GM19025 (cell line): ENCODE data around the gene ANTXR1.

ENCODE experiments used
- ATAC-seq: cut with Tn5 transposase; IDR thresholded peaks from one replicate; pipeline ENCODE4 v1.9.1; 2021; ENCODE audit warnings: mild to moderate bottlenecking, low read depth, moderate library complexity; ENCODE audit not compliant: unreplicated experiment

Gene ANTXR1

DNA sequence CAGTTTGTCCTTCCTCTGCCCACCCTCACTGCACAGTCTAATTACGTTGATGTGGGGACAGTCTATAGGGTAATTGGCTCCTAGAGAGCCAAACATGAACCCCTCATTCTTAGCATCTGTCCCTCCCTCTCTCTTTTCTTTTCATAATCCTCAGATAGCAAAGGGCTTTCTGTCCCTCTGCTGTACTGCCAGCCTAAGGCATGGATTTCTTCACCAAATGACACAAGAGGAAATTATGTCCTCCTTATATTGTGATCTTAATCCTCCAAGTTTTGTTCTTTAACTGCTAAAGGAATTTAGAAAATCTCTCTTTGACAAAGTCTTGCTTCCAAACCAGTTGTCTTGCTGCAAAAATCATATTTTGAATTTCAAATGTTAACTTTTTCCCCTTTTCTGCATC lies 18.5 kb downstream of the ANTXR1 start:
- no peak for ATAC-seq

DNA sequence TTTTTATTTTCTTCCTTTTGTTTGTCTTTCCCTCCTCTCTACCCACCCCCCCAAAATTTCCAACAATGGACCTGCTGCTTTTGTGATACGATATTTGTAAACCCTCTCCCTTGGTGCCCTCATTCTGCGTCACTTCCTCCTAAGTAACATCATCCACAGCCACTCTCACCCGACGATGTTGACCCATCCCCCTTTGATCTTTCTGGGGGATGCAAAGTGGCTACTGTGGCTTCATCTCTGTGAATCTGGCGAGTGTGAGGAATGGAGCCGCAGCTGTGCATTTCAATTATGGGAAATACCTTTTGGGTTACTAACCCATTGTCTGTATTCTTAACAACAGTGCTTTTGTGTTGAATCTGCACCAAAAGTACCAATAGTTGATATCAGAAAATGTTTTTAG lies 19.4 kb downstream of the ANTXR1 start:
- ATAC-seq, result no peak

DNA sequence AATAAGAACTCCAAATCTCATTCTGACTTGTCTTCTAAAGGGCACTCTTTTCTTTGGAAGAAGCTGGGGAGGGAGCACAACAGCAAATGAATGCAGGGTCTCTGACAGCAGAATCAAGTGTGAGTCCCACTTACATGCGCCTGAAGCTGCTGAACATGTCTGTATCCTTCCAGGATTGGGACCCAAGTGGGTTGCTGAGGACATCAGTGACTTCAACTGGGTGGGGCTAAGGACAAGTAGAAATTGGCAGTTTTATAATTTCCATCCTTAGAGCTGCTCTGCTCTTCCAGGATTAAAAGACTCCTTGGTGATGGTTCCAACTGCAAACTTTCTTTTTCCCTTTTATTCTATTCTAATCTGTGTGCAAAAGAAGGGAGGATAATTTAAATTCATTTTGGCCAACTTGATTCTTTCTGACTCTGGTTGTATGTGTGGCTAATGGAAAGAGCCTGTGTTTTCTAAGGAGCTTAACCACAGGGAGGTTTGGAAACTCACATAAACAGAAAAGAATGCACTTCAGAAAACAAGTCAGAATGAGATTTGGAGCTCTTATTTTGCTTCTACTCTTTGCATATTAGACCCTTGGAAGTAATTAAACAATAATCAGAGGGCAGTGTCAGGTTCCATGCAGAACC lies 20.6 kb downstream of the ANTXR1 start:
- ATAC-seq, result no peak

DNA sequence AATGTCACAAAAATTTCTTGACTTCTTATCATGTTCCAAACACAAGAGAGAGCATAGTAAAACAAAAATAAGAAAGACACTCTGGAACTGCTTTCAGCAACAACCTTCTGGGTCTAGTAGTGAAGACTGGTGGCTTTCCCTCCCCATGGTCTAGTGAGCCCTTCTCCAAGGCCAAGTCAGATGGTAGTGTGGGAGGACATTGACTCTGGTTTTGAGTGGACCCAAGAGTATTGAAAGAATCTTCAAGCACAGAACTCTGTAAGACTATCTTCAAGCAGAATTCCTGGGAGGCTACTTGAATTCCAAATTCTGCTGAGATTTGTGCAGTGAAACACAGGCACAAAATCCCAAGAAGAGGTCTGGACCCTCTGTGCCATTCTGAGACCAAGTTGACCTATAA lies 21.1 kb downstream of the ANTXR1 start:
- ATAC-seq, result no peak

DNA sequence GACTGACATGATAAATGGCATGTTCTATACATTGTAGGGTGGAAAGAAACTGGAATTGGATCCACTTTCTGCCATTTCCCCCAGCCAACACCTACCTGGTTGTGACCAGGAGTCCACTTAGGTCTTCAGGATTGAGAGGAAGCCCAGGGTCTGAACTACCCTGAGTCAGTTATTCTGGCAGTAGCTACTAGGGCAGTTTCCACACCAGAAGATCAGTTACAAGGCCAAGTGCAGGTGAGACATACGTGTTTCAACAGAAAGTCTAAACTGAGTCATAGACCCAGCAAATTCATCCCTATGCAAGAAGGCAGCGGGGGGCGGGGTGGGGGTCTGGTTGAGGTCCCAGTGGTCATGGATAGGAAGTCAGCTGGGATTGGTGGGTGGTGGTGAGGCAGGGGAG lies 21.9 kb downstream of the ANTXR1 start:
- ATAC-seq, result no peak

DNA sequence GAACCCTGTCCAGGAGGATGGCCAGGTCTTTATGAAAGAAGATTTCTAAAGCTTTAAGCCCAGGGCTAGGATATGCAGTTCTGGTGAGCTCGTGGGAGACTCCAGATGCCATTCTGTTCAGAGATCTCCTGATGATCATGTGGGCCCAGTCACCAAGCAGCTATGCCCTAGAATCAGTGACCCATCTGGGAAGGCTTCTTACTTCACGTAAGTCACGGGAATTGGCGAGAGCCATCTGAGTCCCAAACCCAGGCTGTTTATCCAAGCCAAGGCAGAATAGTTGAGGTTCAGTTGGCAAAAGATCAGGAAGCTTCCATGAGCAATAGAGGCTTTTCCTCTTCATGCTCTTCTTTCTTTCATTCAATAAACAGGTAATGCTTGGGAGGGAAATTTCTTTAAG lies 23.9 kb downstream of the ANTXR1 start:
- no peak for ATAC-seq

DNA sequence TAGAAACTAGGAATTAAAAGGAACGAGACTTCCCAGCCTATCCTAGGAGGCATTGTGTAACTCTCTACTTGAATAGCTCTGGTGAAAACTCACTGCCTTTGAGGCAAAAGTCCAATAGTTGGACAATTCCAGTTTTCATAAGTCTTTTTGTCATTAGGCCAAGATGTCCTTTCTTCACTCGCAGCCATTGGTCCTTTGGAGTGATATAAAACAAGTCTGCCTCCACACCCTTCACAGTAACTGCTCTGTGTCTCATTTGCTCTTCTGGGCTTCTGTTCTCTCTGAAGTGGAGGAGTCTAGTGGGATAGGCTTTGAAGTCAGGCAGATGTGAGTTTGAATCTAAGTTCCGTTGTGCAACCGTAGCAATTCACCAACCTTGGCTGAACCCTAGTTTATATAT lies 28.2 kb downstream of the ANTXR1 start:
- no peak for ATAC-seq

DNA sequence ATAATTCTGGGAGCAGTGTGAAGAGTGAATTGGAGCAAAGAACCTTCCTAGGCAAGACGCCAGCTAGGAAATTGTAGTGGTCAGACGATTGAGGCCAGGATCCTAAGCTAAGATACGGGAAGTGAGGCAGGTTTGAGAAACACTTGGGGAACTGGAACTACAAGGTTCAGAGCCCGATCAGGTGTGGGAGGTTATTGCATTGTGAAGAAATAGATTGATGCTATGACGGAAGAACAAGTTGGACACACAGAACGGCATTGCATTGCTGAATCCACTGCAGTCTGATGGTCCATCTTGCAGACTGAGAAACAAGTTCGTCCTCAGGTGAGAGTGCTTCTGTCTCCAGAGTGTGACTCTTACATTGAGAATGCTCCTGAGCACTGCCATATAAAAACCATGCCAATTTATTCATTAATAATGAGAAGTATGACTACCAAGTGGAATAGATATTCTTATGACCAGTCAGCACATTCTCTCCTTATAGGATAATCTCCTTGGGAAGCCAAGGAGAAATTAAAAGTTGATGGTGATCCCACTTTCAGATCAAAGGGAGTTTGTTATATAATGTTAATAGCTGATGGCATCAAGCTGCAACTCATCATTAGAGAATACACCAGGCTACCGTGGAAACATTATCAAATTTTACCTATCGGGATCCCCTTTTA lies 30.9 kb downstream of the ANTXR1 start:
- no peak for ATAC-seq

DNA sequence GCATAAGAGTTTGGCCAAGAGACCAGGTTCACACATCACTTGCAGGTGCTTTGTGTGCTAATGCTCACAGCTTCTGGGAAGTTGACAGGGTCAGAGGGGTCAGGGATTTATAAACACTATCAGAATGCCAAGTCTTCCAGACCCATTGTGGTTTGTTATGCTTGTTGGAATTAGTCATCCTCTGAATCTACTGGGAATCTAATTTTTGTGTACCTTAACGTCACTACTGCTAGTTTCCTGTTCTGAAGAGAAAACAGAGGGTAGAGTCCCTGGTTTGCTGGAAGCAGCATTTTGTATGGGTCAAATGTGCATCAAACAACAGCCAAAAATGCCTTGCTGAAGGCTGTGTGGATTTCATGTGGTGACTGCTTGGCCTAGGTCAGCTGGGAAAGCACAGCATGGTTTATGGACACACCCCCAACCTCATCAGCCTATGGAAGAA lies 33.3 kb downstream of the ANTXR1 start:
- no peak for ATAC-seq

DNA sequence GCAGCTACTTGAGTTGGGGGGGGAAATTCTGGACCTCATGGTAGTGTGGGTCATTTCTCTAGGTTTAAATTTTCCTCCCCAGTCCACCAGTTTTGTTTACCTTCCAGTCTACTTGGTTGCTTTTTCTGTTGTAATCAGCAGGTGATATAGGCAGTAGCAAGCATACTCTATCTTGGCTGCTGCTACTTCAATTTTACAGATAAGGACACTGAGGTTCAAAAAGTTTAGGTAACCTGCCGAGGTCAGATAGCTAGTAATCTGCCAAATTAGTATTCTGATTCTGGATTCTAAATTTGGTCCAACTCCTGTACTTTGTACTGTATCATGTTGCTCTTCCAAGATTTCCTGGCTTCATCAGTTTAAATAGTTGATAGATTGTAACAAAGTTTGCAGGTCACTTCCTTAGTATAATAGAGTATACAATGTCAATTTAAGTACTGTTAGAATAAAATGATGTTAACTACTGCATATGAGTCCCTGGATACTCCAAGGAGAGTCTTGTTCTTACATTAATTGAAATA lies 34.7 kb downstream of the ANTXR1 start:
- no peak for ATAC-seq

DNA sequence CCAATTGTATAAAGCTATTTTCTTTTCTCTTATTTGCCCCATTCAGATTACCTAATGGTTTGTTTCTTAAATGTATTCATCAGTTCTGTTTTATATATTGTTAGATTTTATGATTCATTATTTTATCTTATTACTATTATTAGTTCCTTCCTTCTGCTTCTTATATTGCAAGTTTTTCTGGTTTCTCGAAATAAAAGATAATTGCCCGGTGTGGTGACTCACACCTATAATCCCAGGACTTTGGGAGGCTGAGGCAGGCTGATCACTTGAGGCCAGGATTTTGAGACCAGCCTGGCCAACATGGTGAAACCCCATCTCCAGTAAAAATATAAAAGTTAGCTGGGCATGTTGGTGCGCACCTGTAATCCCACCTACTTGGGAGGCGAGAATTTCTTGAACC lies 37.8 kb downstream of the ANTXR1 start:
- ATAC-seq, result no peak

DNA sequence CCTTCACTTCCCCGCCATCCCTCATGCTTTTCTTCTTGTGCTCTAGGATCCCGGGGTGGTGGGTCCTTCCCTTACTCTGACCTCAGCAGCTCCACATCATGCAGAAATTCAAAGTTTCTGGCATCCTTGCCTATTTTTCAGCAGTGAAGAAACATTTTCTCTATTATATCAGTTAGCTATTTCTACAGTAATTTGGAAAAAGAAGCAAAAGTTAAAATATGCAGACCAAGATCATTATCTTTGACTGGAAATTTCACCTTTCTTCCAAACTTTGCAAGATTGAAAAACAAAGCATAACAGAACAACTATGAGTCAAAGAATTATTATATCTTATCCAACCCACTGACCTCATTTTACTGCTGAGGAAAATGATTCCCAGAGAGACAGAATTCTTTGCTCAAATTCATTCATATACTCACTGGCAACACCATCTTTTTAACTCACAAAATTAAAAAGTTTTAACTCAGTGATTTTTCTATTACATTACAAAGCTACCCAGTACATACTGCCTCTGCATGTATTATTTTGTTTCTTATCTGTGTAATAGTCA lies 40.5 kb downstream of the ANTXR1 start:
- no peak for ATAC-seq

DNA sequence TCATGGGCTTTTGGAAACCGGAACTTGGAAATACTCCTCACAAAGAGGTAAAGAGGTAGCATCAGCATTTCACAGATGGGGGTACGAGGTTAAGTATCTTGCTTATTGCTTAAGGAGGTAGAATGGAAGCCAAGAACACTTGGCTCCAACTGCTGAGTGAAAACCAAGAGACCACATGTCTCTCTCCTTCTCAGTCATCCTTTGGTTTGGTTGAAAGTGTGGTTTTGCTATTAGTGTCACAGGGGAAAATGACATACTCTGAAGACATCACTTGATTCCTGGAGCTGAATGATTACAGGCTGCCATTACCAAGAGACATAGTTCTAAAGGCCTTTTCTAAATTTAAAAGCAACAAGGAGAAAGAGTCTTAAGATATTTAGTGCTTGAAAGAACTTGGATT lies 41.5 kb downstream of the ANTXR1 start:
- ATAC-seq, result peak; percentile 93

DNA sequence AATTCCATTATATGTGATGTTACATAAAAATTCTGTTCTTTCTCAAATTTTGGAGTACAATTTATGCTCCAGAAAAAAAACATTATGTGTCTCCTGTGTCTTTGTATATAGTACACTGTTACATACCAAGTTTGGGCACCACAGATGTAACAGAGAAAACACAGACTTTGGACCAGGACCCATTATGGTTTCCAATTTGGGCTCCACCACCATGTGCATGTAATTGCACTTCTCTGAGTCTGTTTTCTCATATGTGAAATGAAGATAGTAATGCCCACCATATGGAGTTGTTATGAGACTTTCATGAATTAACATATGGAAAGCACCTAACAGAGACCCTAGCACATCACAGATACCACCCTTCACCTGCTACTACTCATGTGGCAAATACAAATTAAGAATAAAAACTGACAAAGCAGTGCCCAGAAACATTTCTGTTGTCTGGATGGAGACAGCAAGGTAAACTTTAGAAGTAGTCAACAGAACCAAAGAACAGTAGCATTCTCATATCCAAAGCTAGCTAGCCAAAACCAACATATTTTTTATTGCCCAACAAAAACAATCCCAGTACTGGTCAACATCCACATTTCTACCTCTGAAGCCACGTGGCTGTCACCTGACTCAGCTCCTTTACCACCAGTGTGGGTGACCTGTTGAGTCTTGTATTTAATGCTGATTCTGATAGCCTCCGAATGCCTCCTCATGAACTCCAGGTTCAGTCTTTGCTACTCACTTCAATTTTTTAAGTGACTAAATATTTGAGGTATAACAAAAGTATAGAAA lies 42.9 kb downstream of the ANTXR1 start:
- ATAC-seq, result no peak

DNA sequence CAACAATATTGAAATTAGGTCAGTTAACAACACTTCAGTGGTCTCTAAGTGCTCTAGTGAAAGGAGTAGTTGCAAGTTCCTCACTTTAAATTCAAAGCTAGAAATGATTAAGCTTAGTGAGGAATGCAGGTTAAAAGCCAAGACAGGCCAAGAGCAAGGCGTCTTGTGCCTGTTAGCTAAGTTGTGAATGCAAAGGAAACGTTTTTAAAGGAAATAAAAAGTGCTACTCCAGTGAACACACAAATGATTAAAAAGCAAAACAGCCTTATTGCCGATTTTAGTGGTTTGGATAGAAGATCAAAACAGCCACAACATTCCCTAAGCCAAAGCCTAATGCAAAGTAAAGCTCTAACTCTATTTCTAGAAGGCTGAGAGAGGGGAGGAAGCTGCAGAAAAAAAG lies 44.7 kb downstream of the ANTXR1 start:
- ATAC-seq, result no peak

DNA sequence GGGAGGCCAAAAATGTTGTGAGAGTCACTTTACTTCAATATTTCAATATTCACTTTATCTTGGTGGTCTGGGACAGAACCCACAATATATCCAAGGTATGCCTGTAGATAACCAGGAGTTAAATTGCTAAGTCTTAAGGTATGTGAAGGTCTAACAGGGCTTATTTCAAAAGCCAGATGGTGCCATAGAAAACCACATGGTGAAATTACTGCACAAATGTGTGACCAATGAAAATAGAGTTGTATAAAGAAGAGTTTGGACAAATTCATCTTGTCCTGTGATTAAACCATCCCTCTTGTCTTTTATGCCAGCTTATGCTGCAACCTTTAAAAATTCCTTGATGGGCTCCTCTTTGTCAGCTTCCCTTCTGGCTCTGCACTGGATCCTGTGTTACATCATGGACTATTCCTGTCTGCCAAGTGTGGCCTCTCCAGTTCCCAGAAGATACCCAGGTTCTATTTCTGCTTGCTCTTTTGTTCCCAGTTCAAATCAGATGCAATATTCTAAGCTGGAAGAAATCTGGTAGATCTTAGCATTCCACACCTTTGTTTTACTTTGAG lies 46.8 kb downstream of the ANTXR1 start:
- no peak for ATAC-seq

DNA sequence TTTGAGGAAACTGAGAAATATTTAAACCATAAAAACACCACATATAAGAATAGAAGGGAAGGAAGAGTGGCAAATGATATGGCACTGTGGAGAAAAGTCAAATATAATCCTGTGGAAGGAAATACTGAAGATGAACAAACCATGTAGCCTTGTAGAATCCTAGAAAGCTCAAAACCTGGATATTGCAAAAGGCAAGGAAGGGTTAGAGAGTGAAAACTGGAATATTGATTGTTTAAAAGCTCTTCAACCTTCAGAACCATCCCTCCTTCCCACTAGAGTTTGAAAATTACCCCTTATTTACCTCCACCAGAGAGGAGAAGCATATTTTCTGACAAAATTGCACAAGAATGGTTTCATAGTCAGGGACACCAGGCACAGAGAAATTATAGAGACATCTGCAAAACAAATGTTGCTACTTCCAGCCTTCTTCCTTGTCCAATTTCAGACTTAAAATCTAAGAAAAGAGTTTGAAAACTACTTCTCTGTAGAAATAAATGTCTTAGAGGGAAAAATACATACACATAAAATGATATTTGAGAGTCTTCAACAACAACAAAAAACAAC lies 48.0 kb downstream of the ANTXR1 start:
- no peak for ATAC-seq

DNA sequence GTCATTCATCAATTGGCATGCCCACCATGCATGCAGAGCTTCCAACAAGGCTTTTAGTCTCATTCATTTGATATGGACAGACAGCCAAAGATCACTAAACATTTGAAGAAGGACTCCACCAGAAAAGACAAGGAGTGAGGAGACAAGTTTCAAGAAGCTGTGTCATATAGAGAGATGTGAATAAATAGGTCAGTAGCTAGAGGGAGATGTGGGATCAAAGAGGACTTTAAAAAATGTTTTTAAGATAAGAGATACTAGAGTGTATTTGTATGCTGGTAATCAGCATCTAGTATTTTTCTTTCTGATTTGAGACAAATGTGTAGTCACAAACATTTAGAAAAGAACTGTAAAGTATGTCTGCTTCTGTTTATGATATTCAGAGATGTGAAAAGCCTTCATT lies 48.5 kb downstream of the ANTXR1 start:
- ATAC-seq, result no peak

DNA sequence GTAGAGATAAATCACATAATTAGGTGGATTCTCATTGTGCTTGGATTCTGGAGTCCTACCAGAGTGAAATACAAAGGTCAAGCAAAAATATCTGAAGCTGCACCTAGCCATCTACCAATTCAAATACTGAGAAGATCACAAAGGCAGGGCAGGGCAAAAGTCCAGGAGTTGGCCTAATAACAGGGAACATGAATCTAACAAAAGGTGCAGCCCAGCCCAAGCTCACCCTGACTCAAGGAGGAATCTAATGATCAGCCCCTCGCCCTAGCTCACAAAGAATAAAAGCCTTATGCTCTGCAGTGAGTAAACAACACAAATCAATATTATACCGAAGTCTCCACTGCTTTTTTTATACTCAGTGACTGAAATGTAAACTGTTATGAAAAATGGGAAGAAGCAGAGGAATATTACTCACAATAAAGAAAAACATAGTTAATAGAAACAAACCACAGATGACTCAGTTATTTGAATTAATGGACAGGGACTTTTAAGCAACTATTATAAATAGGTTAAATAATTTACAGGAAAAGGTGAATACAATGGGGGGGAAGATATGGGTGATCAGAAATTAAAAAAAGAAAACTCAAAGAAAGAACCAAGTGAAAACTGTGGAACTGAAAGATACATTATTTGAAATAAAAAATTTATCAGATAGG lies 49.5 kb downstream of the ANTXR1 start:
- ATAC-seq, result no peak

DNA sequence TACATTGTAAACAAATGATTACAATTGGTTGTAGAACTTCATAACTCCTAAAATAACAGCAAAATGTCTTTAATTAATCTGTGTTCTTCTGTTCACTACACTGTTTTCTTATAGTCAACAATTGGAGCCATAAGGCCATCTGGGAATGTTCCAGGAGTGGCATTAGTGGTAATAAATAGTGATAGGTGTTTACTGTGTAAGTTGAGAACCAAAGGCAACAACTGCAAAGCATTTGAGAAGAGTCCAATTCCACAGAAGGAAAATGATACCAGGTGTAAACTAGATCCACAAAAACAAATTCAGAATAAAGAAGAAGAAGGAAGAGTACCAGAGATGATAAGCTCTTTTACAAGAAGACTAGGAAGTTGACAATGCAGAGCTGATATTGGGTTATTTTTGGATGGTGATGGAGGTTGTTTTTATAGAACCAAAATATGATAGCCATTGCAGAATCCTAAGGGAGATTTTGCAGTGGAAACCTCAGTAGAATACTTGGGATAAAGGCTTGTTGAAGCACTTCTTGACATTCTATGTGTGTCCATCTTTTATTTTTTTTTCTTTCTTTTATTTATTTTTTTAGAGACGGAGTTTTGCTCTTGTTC lies 52.9 kb downstream of the ANTXR1 start:
- no peak for ATAC-seq
